GM21737 (cell line): ENCODE results near the gene TGFBR1.
A peak's percentile ranks its signal among the peaks of the same experiment; 100 is the strongest.
"Not testable (repeated sequence)": the region's sequence is repeated elsewhere in the genome, so short reads cannot be mapped to it uniquely, and the experiment has no call there.

Experiments used
- ATAC-seq: cut with Tn5 transposase; IDR thresholded peaks from one replicate; pipeline ENCODE4 v1.9.1; 2021; ENCODE audit warnings: mild to moderate bottlenecking, moderate library complexity; ENCODE audit not compliant: unreplicated experiment

The TGFBR1 gene

GRCh38 chr9:99184475-99185347 lies 79.8 kb downstream of the TGFBR1 start:
- ATAC-seq = peak; percentile 54

- no peak for ATAC-seq
Observed at GRCh38 chr9:99185348-99185632, 80.4 kb downstream of the TGFBR1 start.

GRCh38 chr9:99185934-99186333 lies 81.0 kb downstream of the TGFBR1 start:
- no peak for ATAC-seq

GRCh38 chr9:99187311-99187710 lies 82.4 kb downstream of the TGFBR1 start:
- no peak for ATAC-seq

GRCh38 chr9:99189186-99189585 lies 84.3 kb downstream of the TGFBR1 start:
- ATAC-seq = no peak

GRCh38 chr9:99189887-99190596 lies 85.1 kb downstream of the TGFBR1 start:
- no peak for ATAC-seq

- ATAC-seq = no peak
Observed at GRCh38 chr9:99190597-99191283, 85.8 kb downstream of the TGFBR1 start.

GRCh38 chr9:99192786-99193465 lies 88.0 kb downstream of the TGFBR1 start:
- no peak for ATAC-seq

- no peak for ATAC-seq
Observed at GRCh38 chr9:99193466-99193821, 88.5 kb downstream of the TGFBR1 start.

GRCh38 chr9:99196484-99196883 lies 91.6 kb downstream of the TGFBR1 start:
- ATAC-seq = not testable (repeated sequence)

- no peak for ATAC-seq
Observed at GRCh38 chr9:99197124-99197630, 92.3 kb downstream of the TGFBR1 start.

- ATAC-seq = no peak
Observed at GRCh38 chr9:99197987-99198386, 93.1 kb downstream of the TGFBR1 start.

GRCh38 chr9:99199938-99200539 lies 95.1 kb downstream of the TGFBR1 start:
- ATAC-seq = no peak

- ATAC-seq = no peak
Observed at GRCh38 chr9:99201603-99202002, 96.7 kb downstream of the TGFBR1 start.
